Measurements from ENCODE around the gene PTPRJ.
A peak's percentile ranks its signal among the peaks of the same experiment; 100 is the strongest.

The PTPRJ gene

GRCh38 chr11:47987310-47987709, 7.0 kb downstream of the PTPRJ start:
- Histone ChIP-seq H3K9ac (ENCODE audit: low read depth, low read length) (no peak overlapping the region), H3K27ac (ENCODE audit: low read depth, low read length) (no peak overlapping the region), H3K27me3 (ENCODE audit: insufficient read depth, low read length) (peaks cover 1% of the 10 kb centered on the region), H3K36me3 (ENCODE audit: insufficient read depth, low read length) (0 out of 2 replicates have a peak, but pooled peaks cover 2% of the 10 kb centered on the region), H3K9me3 (ENCODE audit: insufficient read depth, low read depth, low read length) (no peaks in the 10 kb centered on the region), H3K4me1 (ENCODE audit: insufficient read depth, low read length) (peaks cover 17% of the 10 kb centered on the region), H3K4me3 (ENCODE audit: low read length) (no peak overlapping the region)
- 91% methylated on average over 2 of the region's 2 CpGs for WGBS

DNA sequence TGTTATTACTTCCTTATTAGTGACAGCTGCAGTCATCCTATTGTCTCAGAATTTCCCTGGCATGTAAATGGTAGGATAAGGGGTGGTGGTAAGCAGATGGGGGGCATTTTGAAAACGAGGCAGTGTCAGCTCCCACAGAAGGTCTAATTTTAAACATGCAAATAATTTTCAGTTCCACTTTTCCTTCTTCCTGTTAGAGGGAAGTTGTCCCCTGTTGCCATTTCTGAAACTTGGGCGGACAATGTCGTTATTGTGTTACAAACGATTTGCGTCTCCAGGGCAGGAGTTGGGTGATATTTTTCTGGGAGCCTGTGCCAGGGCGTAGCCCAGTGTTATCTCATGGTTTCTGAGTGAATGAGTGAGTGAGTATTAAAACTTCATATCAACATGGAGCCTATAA, 7.4 kb downstream of the PTPRJ start:
- H3K36me3 ChIP-seq (ENCODE audit: insufficient read depth, low read length), result 0 out of 2 replicates have a peak, but pooled peaks cover 2% of the 10 kb centered on the region
- no peak overlapping the region for H3K27ac ChIP-seq (ENCODE audit: low read depth, low read length)
- H3K9me3 ChIP-seq (ENCODE audit: insufficient read depth, low read depth, low read length), result no peaks in the 10 kb centered on the region
- no peaks in the 10 kb centered on the region for H3K27me3 ChIP-seq (ENCODE audit: insufficient read depth, low read length)
- H3K9ac ChIP-seq (ENCODE audit: low read depth, low read length), result no peak overlapping the region
- H3K4me3 ChIP-seq (ENCODE audit: low read length), result no peak overlapping the region
- WGBS, result 93% methylated on average over 6 of the region's 6 CpGs
- peaks cover 17% of the 10 kb centered on the region for H3K4me1 ChIP-seq (ENCODE audit: insufficient read depth, low read length)

- H3K27me3 ChIP-seq (ENCODE audit: insufficient read depth, low read length), result no peaks in the 10 kb centered on the region
- peaks cover 17% of the 10 kb centered on the region for H3K4me1 ChIP-seq (ENCODE audit: insufficient read depth, low read length)
- H3K27ac ChIP-seq (ENCODE audit: low read depth, low read length), result no peak overlapping the region
- 96% methylated on average over 2 of the region's 2 CpGs for WGBS
- H3K4me3 ChIP-seq (ENCODE audit: low read length), result no peak overlapping the region
- no peaks in the 10 kb centered on the region for H3K9me3 ChIP-seq (ENCODE audit: insufficient read depth, low read depth, low read length)
- H3K36me3 ChIP-seq (ENCODE audit: insufficient read depth, low read length), result no peaks in the 10 kb centered on the region
- no peak overlapping the region for H3K9ac ChIP-seq (ENCODE audit: low read depth, low read length)
Observed at GRCh38 chr11:47989779-47990178, 9.4 kb downstream of the PTPRJ start.

GRCh38 chr11:47991266-47991830, 11.0 kb downstream of the PTPRJ start:
- WGBS, result 50% methylated on average over 9 of the region's 9 CpGs
- H3K36me3 ChIP-seq (ENCODE audit: insufficient read depth, low read length), result no peaks in the 10 kb centered on the region
- H3K9ac ChIP-seq (ENCODE audit: low read depth, low read length), result peak overlapping the region; percentile 21; the same call in 1 of the 2 replicates
- peak overlapping the region; percentile 4; the same call in 1 of the 2 replicates for H3K27ac ChIP-seq (ENCODE audit: low read depth, low read length)
- H3K27me3 ChIP-seq (ENCODE audit: insufficient read depth, low read length), result no peaks in the 10 kb centered on the region
- H3K4me3 ChIP-seq (ENCODE audit: low read length), result no peak overlapping the region
- peaks cover 22% of the 10 kb centered on the region for H3K4me1 ChIP-seq (ENCODE audit: insufficient read depth, low read length)
- H3K9me3 ChIP-seq (ENCODE audit: insufficient read depth, low read depth, low read length), result no peaks in the 10 kb centered on the region

DNA sequence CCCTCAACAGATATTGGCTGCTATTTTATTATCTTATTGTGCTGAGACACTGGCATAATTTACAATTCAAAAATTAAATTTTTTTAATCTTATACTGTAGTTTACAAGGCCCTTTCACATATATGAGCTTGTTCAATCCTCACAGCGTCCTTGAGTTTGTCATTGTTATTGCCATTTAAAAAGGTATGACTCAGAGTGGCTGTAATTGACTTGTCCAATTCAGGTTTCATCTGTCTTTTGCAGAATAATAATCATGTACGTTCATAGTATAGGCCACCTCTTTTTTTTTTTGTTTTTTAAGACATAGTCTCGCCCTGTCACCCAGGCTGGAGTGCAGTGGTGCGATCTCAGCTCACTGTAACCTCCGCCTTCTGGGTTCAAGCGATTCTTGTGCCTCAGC, 11.5 kb downstream of the PTPRJ start:
- Histone ChIP-seq H3K27me3 (ENCODE audit: insufficient read depth, low read length) (no peaks in the 10 kb centered on the region), H3K36me3 (ENCODE audit: insufficient read depth, low read length) (no peaks in the 10 kb centered on the region), H3K9ac (ENCODE audit: low read depth, low read length) (no peak overlapping the region), H3K9me3 (ENCODE audit: insufficient read depth, low read depth, low read length) (no peaks in the 10 kb centered on the region), H3K4me1 (ENCODE audit: insufficient read depth, low read length) (peaks cover 22% of the 10 kb centered on the region), H3K27ac (ENCODE audit: low read depth, low read length) (no peak overlapping the region), H3K4me3 (ENCODE audit: low read length) (no peak overlapping the region)
- 94% methylated on average over 6 of the region's 6 CpGs for WGBS

DNA sequence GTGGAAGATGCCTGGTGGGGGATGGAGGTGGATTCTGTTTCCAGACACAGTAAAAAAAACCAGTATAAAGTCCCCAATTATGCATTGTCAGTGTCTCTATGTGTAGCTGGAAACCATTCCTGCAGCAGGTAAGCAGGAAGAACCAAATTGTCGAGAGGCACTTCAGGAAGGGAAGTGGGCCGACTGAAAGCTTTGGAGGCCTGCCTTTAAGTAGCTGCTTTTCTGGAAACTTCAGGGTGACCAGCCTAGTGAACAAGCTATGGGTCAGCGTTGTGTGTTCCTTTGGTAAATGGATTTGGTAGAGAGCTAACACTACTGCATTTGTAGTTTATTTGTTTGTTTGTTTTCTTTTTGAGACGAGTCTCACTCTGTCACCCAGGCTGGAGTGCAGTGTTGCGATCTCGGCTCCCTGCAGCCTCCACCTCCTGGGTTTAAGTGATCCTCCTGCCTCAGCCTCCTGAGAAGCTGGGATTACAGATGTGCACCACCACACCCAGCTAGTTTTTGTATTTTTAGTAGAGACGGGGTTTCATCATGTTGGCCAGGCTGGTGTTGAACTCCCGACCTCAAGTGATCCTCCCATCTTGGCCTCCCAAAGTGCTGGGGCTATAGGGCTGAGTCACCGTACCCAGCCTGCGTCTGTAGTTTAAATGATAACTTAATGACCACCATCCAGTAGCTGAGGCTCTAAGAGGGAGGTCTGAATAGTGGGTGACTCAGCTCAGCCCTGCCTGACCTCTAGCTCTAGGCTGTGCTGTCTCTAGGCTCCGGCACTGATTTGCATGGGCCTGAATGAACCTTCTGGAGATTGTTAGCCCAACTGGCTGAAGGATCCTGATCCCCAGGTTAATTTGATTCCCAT, 12.8 kb downstream of the PTPRJ start:
- no peaks in the 10 kb centered on the region for H3K27me3 ChIP-seq (ENCODE audit: insufficient read depth, low read length)
- H3K9me3 ChIP-seq (ENCODE audit: insufficient read depth, low read depth, low read length), result no peaks in the 10 kb centered on the region
- no peak overlapping the region for H3K27ac ChIP-seq (ENCODE audit: low read depth, low read length)
- no peak overlapping the region for H3K9ac ChIP-seq (ENCODE audit: low read depth, low read length)
- WGBS, result 83% methylated on average over 11 of the region's 11 CpGs
- no peaks in the 10 kb centered on the region for H3K36me3 ChIP-seq (ENCODE audit: insufficient read depth, low read length)
- no peak overlapping the region for H3K4me3 ChIP-seq (ENCODE audit: low read length)
- H3K4me1 ChIP-seq (ENCODE audit: insufficient read depth, low read length), result peaks cover 19% of the 10 kb centered on the region

DNA sequence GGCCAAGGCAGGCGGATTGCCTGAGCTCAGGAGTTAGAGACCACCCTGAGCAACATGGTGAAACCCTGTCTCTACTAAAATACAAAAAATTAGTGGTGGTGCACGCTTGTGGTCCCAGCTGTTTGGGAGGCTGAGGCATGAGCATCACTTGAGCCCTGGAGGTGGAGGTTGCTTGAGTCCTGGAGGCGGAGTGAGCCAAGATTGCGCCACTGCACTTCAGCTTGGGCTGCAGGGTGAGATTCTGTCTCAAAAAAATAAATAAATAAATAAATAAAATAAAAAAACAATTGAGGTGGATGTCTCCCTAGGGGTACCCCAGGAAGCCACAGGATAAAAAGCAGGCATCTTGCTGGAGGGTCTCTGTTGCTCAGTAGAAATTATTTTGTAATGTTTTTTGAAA, 14.1 kb downstream of the PTPRJ start:
- Histone ChIP-seq H3K27me3 (ENCODE audit: insufficient read depth, low read length) (no peaks in the 10 kb centered on the region), H3K4me1 (ENCODE audit: insufficient read depth, low read length) (peaks cover 23% of the 10 kb centered on the region), H3K9ac (ENCODE audit: low read depth, low read length) (no peak overlapping the region), H3K27ac (ENCODE audit: low read depth, low read length) (no peak overlapping the region), H3K9me3 (ENCODE audit: insufficient read depth, low read depth, low read length) (no peaks in the 10 kb centered on the region), H3K36me3 (ENCODE audit: insufficient read depth, low read length) (no peaks in the 10 kb centered on the region), H3K4me3 (ENCODE audit: low read length) (no peak overlapping the region)
- WGBS, result 91% methylated on average over 3 of the region's 4 CpGs

- H3K27ac ChIP-seq (ENCODE audit: low read depth, low read length), result no peak overlapping the region
Observed at GRCh38 chr11:47995360-47995769, 15.0 kb downstream of the PTPRJ start.

GRCh38 chr11:47997063-47998053, 17.0 kb downstream of the PTPRJ start:
- Histone ChIP-seq H3K4me3 (ENCODE audit: low read length) (no peak overlapping the region), H3K9ac (ENCODE audit: low read depth, low read length) (no peak overlapping the region), H3K36me3 (ENCODE audit: insufficient read depth, low read length) (no peaks in the 10 kb centered on the region), H3K27ac (ENCODE audit: low read depth, low read length) (no peak overlapping the region), H3K27me3 (ENCODE audit: insufficient read depth, low read length) (no peaks in the 10 kb centered on the region), H3K9me3 (ENCODE audit: insufficient read depth, low read depth, low read length) (no peaks in the 10 kb centered on the region), H3K4me1 (ENCODE audit: insufficient read depth, low read length) (peaks cover 13% of the 10 kb centered on the region; the same call in 1 of the 2 replicates)
- WGBS, result 77% methylated on average over 15 of the region's 15 CpGs

More at GRCh38 chr11:47995360-47995769, 15.0 kb downstream of the PTPRJ start:
- Histone ChIP-seq H3K27me3 (ENCODE audit: insufficient read depth, low read length) (no peaks in the 10 kb centered on the region), H3K4me1 (ENCODE audit: insufficient read depth, low read length) (peaks cover 23% of the 10 kb centered on the region), H3K9me3 (ENCODE audit: insufficient read depth, low read depth, low read length) (no peaks in the 10 kb centered on the region), H3K36me3 (ENCODE audit: insufficient read depth, low read length) (no peaks in the 10 kb centered on the region), H3K4me3 (ENCODE audit: low read length) (no peak overlapping the region), H3K9ac (ENCODE audit: low read depth, low read length) (no peak overlapping the region)
- 94% methylated on average over 4 of the region's 4 CpGs for WGBS

DNA sequence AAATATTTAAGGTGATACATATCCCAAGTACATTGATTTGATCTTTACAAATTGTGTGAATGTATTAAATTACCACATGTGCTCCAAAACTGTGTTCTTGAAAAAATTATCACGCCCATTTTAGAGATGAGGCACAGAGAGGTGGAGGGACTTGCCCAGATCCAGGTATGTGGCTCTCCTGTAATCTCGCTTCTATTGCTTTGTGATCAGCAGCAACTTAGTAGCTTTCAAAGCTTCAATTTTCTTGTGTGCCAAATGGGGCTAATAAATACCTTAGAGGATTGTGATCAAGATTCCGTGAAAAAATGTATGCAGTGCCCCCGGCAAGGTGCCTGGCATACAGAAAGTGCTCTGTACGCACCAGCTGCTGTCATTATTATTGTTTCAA, 18.0 kb downstream of the PTPRJ start:
- Histone ChIP-seq H3K27me3 (ENCODE audit: insufficient read depth, low read length) (no peaks in the 10 kb centered on the region), H3K9me3 (ENCODE audit: insufficient read depth, low read depth, low read length) (no peaks in the 10 kb centered on the region), H3K4me1 (ENCODE audit: insufficient read depth, low read length) (peaks cover 15% of the 10 kb centered on the region; the same call in 1 of the 2 replicates), H3K9ac (ENCODE audit: low read depth, low read length) (no peak overlapping the region), H3K27ac (ENCODE audit: low read depth, low read length) (no peak overlapping the region), H3K36me3 (ENCODE audit: insufficient read depth, low read length) (no peaks in the 10 kb centered on the region), H3K4me3 (ENCODE audit: low read length) (no peak overlapping the region)
- 97% methylated on average over 5 of the region's 5 CpGs for WGBS
